Activated naive CD8-positive, alpha-beta T cell treated with anti-CD3 and anti-CD28 coated beads for 36 hours (primary cell): ENCODE results near the gene STPG4. TPM values are rescaled to one million over a fixed set of nuclear protein-coding genes. Genes with fewer than 3 reads are reported as not detected.

Experiments
- DNase-seq: peaks from one replicate; pipeline ENCODE4 v3.0.0; 2021
- H3K27ac Mint-ChIP-seq: one replicate; pipeline ENCODE4 v1.8.0; 2022; ENCODE audit warnings: mild to moderate bottlenecking, moderate library complexity, mixed read lengths
- H3K27me3 Mint-ChIP-seq: one replicate; pipeline ENCODE4 v1.8.0; 2022; ENCODE audit warnings: mild to moderate bottlenecking, mixed read lengths
- H3K36me3 Mint-ChIP-seq: one replicate; pipeline ENCODE4 v1.8.0; 2021; ENCODE audit warnings: mild to moderate bottlenecking, mixed read lengths
- H3K4me1 Mint-ChIP-seq: one replicate; pipeline ENCODE4 v1.8.0; 2021; ENCODE audit warnings: mixed read lengths
- H3K4me3 Mint-ChIP-seq: one replicate; pipeline ENCODE4 v1.8.0; 2022; ENCODE audit warnings: mild to moderate bottlenecking, moderate library complexity, mixed read lengths
- H3K9me3 Mint-ChIP-seq: one replicate; pipeline ENCODE4 v1.8.0; 2022; ENCODE audit warnings: mixed read lengths
- total RNA-seq, 2 experiments: library from RNA; stranded (reverse); gene quantifications; one replicate each; pipeline ENCODE4 v1.2.3, GENCODE V29; 2021

The STPG4 gene
- total RNA-seq, 2 experiments from 2014 or later, result not detected

DNA sequence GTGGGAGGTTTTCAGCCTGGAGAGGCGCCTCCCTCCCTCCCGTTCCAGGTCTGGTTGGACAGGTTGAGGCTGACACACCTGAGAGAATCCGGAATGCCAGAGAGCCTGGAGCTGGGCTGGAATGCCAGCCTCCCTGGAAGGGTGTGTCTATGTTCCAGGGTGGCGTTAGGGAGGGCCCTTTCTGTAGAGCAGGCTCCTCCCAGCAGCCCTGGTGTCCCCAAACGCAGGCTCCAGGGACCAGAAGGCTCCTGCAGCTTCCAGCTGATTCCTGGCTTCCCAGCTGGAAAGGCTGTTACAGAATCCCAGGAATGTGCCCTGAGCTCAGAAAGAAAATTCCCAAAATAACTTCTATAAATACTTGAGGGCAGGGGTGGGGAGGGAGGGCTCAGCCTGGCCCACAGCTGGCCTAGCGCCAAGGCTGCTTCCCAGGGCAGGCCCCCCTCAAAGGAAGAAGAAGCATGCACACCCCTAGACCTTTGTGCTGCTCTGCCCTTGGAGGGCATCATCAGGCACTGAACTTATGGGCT, 85.4 kb downstream of the STPG4 start:
- Mint-ChIP-seq H3K36me3 (peaks cover 6% of the 10 kb centered on the region), H3K27me3 (no peaks in the 10 kb centered on the region), H3K4me1 (peaks cover 26% of the 10 kb centered on the region), H3K4me3 (no peak overlapping the region), H3K9me3 (no peaks in the 10 kb centered on the region), H3K27ac (no peak overlapping the region)
- no peak for DNase-seq

DNA sequence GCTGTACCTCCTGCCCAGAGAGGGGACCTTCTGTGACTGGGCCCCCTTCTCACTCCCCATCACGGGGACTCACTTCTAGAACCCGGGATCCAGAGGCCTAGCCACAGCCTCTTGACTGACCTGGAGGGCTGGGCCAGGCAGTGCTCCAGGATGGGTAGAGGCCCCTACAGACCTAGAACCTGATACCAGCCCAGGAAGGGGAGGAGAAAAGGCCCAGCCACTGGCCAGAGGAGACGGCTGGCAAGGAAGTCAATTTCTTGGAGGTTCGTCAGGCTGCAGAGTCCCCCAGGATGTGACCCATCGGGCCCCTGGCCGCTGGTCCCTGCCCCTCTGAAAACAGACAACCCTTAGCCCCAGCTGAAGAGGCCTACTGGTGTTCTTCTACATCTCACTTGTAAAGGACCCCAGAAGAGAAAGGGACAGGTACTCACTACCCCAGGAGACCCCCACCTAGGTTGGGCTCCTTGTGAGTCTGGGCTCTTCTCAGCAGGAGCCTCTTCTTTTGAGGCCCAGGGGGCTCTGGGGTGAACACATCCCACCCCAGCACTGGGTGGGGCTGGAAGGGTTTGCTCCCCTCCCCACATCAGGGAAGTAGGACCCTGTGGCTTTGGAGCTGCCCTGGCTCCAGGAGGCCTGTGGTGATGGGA, 86.0 kb downstream of the STPG4 start:
- no peak for DNase-seq
- no peaks in the 10 kb centered on the region for H3K27me3 Mint-ChIP-seq
- no peak overlapping the region for H3K4me3 Mint-ChIP-seq
- H3K4me1 Mint-ChIP-seq, result peaks cover 26% of the 10 kb centered on the region
- H3K36me3 Mint-ChIP-seq, result peaks cover 6% of the 10 kb centered on the region
- H3K27ac Mint-ChIP-seq, result no peak overlapping the region
- no peaks in the 10 kb centered on the region for H3K9me3 Mint-ChIP-seq

DNA sequence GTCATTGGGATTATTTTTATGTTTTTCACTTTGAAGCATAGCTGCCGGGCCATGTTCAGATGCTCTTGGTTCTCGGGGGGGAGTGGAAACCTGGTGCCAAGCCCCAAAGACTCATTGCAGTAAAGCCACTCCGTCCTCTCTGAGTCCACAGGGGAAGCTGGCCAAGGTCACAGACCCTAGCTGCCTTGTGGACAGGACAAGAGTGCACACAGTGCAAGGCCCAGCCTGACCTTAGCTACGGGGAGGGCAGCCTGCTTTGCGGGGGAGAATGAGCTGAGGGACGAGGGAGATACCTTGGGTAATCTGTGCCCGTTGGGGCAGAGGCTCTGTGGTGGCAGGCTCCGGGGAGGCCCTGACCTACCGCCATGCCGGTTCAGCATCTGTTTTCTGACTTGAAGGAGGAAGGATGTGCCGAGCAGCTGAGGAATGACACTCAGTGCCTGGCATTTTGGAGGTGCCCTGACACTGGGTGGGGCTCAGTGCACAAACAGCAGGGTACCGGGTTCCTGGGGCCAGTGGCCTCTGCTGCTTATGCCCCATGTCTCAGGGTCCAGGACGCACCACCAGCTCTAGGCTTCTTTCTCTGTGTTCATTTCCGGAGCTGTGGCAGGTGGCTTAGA, 87.2 kb downstream of the STPG4 start:
- Mint-ChIP-seq H3K4me1 (peaks cover 24% of the 10 kb centered on the region), H3K9me3 (no peaks in the 10 kb centered on the region), H3K27ac (no peak overlapping the region), H3K36me3 (peaks cover 4% of the 10 kb centered on the region), H3K4me3 (no peak overlapping the region), H3K27me3 (no peaks in the 10 kb centered on the region)
- no peak for DNase-seq

DNA sequence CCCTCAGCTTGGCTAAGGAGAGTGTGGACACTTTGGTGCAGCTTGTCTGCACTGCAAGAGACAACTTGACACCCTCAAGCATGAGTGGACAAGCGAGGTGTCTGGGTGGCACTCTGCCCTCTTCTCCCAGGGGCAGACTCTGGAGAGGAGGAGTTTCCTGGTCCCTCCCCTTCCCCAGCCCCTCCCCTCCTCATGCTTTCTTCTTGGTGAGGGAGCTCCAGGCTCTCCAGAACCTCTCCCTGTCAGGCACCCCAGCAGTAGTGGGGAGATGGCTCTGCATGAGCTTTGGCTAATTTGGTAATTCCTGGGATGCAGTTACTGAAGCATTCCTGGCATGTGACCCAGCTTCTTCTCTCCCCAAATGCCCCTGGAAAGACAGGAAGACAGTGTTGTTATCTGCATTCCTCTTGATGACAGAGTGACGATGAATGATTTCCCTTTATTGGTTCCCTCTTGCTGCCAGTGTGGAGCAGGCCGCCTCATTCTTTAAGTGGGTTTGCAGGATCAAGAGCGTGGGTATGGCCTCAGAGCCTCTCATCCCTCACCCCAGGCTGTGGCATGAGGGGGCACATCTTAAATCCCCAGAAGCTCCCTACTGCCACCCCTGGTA, 89.2 kb downstream of the STPG4 start:
- H3K9me3 Mint-ChIP-seq, result no peaks in the 10 kb centered on the region
- DNase-seq, result no peak
- H3K36me3 Mint-ChIP-seq, result peaks cover 1% of the 10 kb centered on the region
- H3K27me3 Mint-ChIP-seq, result no peaks in the 10 kb centered on the region
- no peak overlapping the region for H3K27ac Mint-ChIP-seq
- H3K4me1 Mint-ChIP-seq, result peaks cover 8% of the 10 kb centered on the region
- no peak overlapping the region for H3K4me3 Mint-ChIP-seq

DNA sequence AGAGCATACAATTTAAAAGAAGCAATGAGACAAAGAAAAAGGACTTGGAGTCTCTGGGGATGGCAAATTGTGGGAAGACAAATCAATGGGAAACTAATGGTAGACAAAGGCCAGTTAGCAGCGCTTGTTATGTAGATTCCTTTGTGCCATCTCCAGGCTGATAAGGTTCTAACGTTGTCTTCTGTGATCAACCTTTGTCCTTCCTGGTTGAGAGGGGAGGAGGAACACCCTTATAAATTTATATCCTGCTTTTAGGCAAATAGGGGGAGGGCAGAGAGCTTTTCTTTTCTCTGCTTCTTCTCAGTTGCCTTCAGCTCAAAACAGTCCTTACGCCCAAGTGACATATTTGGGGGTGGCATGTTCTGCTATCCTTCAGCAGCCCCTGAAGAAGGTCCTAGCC, 89.8 kb downstream of the STPG4 start:
- H3K4me1 Mint-ChIP-seq, result peaks cover 6% of the 10 kb centered on the region
- no peak overlapping the region for H3K4me3 Mint-ChIP-seq
- H3K9me3 Mint-ChIP-seq, result no peaks in the 10 kb centered on the region
- no peak overlapping the region for H3K27ac Mint-ChIP-seq
- H3K36me3 Mint-ChIP-seq, result peaks cover 1% of the 10 kb centered on the region
- DNase-seq, result no peak
- no peaks in the 10 kb centered on the region for H3K27me3 Mint-ChIP-seq

DNA sequence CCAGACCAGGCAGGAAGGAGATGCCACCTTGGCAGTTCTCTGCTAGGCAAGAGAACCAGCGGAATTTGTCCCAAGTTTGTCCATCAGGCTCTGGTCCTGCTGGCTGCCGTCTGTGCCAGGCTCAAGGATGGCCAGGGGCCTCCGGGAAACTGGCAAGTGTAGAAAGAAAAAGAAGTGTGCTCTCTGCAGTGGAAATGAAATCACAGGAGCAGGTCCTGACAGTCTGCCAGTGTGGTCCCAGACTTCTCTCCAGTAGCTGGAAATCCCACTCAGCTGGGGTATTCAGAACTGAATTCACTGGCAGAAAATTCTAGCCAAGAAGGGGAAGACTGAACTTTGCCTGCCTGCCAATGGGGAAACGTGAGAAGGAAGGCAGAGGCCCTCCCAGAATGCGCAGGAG, 91.0 kb downstream of the STPG4 start:
- no peak overlapping the region for H3K4me3 Mint-ChIP-seq
- H3K9me3 Mint-ChIP-seq, result no peaks in the 10 kb centered on the region
- peaks cover 6% of the 10 kb centered on the region for H3K4me1 Mint-ChIP-seq
- peaks cover 1% of the 10 kb centered on the region for H3K36me3 Mint-ChIP-seq
- no peaks in the 10 kb centered on the region for H3K27me3 Mint-ChIP-seq
- DNase-seq, result no peak
- H3K27ac Mint-ChIP-seq, result no peak overlapping the region

DNA sequence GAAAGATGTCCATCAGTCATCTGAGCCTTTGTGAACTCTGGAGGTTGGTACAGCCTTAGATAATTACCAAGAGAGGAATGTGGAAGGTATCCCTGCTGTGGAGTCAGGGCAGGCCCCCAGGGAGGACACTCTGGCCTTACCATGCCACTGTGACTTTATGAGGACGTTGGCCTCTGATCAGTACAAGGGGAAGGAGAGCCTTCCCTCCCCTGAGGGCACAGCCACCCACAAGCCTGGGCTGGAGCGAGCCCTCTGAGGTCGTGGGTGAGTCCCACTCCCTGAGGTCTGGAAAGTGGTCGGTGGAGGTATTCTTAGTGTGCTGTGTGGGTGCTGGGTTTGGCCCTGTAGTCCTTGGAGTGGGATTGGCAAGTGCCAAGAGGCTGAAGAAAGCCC, 91.6 kb downstream of the STPG4 start:
- H3K27ac Mint-ChIP-seq, result no peak overlapping the region
- no peak overlapping the region for H3K4me3 Mint-ChIP-seq
- no peaks in the 10 kb centered on the region for H3K27me3 Mint-ChIP-seq
- no peaks in the 10 kb centered on the region for H3K9me3 Mint-ChIP-seq
- H3K4me1 Mint-ChIP-seq, result peaks cover 4% of the 10 kb centered on the region
- DNase-seq, result no peak
- H3K36me3 Mint-ChIP-seq, result peaks cover 1% of the 10 kb centered on the region

DNA sequence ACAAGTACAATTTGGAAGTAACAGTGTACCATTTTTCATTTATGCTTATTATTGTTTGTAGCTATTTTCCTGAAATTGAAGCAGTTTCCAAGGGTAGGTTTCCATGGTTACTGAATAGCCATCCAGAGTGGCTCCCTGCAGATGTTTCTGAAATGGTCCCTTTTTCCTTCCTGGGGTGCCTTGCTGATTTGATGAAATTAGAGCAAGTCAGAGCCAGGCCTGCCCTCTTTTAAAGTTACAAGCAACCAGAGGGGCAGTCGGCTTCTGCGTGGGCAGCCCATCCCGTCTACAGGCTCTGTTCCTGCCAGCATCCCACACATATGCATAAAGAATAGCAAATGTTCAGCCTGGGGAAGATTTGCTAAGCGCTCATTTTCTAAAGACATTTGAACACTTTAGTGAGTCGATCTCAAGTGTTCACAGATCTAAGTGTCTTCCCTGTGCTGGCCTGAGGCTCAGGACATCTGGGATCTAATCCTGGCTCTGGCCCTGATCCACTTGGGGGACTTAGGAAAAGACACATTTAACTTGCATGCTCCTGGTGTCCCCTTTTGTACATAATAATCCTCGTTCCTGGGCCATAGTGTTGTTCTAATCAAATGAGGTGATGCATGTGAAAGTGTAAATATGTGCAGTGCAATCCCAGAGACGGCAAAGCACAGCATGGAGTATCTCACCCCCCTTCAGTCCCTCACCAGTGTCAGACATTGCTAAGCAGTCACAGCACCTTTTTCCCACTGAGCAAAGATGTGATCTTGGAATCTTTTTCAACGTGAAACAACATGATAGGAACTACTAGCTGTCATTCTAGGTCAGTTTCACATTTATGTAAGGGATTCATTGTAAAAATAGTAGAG, 92.2 kb downstream of the STPG4 start:
- H3K9me3 Mint-ChIP-seq, result no peaks in the 10 kb centered on the region
- no peaks in the 10 kb centered on the region for H3K27me3 Mint-ChIP-seq
- H3K4me3 Mint-ChIP-seq, result no peak overlapping the region
- peaks cover 1% of the 10 kb centered on the region for H3K36me3 Mint-ChIP-seq
- H3K27ac Mint-ChIP-seq, result no peak overlapping the region
- H3K4me1 Mint-ChIP-seq, result peaks cover 5% of the 10 kb centered on the region
- no peak for DNase-seq

DNA sequence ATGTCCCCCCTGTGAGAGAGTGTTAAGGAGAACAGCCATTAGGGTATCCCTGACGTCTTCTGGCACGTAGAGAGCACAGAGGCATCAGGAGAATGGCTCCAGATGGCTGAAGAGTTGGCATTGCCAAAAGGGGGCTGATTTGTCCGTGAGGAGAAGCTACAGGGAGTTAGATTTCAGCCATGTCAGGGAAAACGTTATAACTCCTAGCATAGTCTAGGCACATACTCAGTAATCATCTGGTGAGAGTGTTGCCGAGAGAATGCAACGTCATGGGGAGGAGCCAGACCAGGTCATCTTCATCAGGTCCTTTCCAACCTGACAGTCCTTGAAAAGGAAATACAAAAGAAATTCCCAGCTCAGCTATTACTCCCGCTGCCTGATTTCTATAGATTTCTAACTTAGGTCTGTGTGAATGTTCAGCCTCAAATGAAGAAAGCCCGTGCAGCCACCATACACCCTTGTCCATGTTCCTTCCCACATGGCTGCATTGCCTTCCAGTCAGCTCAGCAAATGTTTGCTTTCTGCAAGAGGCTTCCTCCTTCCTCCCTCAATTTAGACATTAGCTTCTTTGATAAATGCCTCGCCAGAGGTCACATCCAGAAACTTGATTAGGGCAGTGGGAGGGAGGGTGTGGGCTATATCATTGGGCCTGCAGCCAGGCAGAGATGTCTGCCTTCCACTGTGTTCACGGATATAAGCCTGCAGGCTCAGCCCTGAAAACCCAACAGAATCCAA, 93.0 kb downstream of the STPG4 start:
- no peaks in the 10 kb centered on the region for H3K9me3 Mint-ChIP-seq
- no peaks in the 10 kb centered on the region for H3K27me3 Mint-ChIP-seq
- H3K36me3 Mint-ChIP-seq, result peaks cover 1% of the 10 kb centered on the region
- no peak for DNase-seq
- H3K27ac Mint-ChIP-seq, result no peak overlapping the region
- no peak overlapping the region for H3K4me3 Mint-ChIP-seq
- peaks cover 12% of the 10 kb centered on the region for H3K4me1 Mint-ChIP-seq

DNA sequence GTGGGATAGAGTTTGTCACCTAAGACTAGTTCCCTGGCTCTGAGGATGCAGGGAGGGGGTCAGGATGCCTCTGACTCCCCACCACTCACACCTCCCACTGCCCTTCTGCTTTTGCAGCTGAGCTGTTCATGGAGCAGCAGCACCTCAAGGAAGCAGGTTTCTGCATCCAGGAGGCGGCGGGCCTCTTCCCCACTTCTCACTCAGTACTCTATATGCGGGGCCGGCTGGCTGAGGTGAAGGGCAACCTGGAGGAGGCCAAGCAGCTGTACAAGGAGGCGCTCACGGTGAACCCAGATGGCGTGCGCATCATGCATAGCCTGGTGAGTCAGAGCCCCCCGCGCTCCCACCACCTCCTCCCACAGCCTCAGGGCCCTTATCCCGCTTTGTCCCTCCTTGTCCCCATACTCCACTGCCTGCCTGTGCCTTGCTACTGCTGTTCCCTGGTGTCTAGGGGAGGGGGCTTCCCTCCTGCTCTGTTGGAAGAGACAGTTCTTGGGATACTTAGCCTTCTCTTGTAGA, 94.4 kb downstream of the STPG4 start:
- Mint-ChIP-seq H3K9me3 (no peaks in the 10 kb centered on the region), H3K27ac (no peak overlapping the region), H3K4me3 (no peak overlapping the region), H3K36me3 (peaks cover 6% of the 10 kb centered on the region), H3K27me3 (no peaks in the 10 kb centered on the region), H3K4me1 (peaks cover 22% of the 10 kb centered on the region)
- DNase-seq, result no peak

DNA sequence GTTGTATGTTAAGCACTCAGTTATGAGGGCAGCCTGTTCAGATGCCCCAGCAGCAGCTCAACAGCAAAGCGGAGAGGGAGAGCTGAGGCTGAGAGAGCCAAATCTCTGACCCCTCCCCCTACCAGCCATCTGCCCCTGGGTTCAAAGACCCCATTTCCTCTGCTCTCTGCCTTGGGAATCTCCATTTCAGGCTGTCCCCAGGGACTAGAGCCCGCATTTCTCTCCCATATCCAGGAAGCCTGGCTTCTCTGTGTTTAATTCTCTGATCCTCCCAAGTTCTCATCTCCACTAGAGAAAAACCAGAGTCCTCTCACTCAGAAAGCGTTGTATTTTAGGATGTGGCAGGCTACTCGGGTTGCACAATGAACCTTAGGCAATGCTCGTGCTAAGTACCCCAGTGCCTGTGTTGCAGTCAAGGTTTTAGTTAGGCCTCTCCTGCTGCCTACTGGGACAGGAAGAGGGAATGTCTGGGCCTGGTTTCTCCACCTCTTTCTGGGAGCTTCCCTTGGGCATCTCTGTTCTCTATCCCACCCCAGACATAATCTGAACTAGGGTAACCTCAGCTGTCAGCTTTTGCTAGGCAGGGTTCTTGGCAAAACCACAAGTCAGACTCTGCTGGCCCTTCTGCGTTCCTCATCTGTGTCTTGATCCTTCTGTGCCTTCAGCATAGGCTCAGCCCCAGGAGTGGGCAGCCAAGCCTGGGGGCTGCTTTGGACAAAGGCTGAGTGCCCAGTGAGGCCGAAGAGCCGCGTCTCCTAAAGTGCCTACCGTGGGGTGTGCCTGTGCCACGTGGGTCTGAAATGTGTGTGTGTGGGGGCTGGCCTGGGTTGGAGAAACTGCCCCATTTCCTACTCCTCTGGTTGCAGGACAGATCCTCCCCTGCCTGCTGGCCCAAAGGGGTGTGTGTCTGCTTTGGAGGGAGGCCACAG, 96.8 kb downstream of the STPG4 start:
- no peak for DNase-seq
- Mint-ChIP-seq H3K4me1 (peaks cover 24% of the 10 kb centered on the region), H3K4me3 (no peak overlapping the region), H3K27me3 (no peaks in the 10 kb centered on the region), H3K27ac (peak overlapping the region; percentile 62), H3K9me3 (no peaks in the 10 kb centered on the region), H3K36me3 (peaks cover 9% of the 10 kb centered on the region)

DNA sequence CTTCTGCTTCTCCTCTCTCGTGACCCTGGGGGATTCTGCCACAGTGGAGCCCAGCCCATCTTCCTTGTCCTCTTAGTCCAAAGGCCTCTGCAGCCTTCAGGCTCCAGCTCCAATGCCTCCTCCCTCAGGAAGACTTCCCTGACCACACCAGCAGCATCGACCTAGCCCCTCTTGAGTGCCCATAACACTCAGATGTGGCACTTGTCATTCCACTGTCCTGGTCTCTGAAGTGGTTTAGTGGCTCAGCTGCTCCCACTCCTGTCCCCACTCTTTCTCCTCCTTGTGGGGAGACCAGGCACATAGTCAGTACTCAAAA, 97.5 kb downstream of the STPG4 start:
- peaks cover 9% of the 10 kb centered on the region for H3K36me3 Mint-ChIP-seq
- no peak for DNase-seq
- peak overlapping the region; percentile 62 for H3K27ac Mint-ChIP-seq
- no peak overlapping the region for H3K4me3 Mint-ChIP-seq
- H3K4me1 Mint-ChIP-seq, result peaks cover 24% of the 10 kb centered on the region
- no peaks in the 10 kb centered on the region for H3K27me3 Mint-ChIP-seq
- H3K9me3 Mint-ChIP-seq, result no peaks in the 10 kb centered on the region

DNA sequence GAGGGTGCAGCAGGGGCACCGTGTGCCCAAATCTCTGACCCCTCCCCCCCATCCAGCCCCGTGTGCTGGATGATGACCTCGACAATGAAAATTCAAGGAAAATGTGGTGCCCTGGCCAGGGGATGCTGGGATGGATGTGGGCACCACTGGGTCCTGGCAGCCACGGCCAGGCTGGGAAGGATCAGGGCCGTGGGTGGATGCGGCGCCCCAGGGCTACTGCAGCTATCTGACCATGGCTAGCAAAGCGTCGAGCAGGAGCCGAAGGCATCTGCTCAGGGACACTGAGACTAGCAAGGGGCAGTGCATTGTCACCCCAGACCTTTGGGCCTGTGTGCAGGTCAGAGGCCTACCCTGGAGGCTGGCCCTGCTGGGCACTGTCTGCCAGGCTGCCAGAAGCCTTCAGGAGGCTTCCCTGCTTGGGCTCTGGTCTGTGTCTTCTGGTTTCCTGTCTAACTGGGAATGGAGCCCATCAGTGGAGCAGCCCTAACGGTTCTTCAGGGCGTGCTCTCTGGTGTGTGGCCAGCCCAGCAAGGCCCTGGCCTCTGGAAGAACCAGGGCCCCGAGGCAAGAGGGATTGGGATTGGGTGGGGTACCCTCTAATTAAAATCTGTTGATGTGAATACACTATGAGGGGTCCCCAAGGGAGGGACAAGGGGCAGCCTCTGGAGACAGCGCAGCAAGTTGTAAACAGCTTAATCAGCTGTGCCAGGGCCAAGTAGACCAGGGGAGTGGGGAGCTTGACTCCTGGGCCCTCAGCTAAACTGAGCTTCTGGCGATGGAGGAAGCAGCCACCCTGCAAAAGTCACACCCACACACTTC, 98.0 kb downstream of the STPG4 start:
- peak overlapping the region; percentile 62 for H3K27ac Mint-ChIP-seq
- peaks cover 13% of the 10 kb centered on the region for H3K36me3 Mint-ChIP-seq
- no peak overlapping the region for H3K4me3 Mint-ChIP-seq
- DNase-seq, result no peak
- no peaks in the 10 kb centered on the region for H3K9me3 Mint-ChIP-seq
- peaks cover 24% of the 10 kb centered on the region for H3K4me1 Mint-ChIP-seq
- no peaks in the 10 kb centered on the region for H3K27me3 Mint-ChIP-seq
